ENCODE results near the gene FOXL2NB.

DNA sequence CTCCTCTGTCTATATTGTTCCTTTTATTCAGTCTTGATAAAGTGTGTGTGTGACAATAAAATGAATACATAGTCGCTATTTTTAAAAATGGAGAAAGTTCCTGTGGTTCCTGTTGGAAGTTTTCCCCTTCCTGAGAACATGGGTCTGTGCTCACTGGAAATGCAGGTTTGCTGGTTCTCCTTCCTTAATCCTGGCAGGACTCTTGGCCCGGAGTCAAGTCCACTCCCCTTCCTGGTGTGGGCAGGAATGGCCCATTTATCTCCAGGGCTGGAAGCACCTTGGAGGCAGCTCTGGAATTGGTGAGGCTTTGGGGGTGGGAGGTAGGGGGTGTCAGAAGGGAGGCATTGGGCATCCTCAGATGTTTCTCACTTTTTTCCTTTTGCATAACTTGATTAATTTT lies 30.2 kb upstream of the FOXL2NB start:
- TF ChIP-seq, protein P1, sequence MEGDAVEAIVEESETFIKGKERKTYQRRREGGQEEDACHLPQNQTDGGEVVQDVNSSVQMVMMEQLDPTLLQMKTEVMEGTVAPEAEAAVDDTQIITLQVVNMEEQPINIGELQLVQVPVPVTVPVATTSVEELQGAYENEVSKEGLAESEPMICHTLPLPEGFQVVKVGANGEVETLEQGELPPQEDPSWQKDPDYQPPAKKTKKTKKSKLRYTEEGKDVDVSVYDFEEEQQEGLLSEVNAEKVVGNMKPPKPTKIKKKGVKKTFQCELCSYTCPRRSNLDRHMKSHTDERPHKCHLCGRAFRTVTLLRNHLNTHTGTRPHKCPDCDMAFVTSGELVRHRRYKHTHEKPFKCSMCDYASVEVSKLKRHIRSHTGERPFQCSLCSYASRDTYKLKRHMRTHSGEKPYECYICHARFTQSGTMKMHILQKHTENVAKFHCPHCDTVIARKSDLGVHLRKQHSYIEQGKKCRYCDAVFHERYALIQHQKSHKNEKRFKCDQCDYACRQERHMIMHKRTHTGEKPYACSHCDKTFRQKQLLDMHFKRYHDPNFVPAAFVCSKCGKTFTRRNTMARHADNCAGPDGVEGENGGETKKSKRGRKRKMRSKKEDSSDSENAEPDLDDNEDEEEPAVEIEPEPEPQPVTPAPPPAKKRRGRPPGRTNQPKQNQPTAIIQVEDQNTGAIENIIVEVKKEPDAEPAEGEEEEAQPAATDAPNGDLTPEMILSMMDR (IDR thresholded peaks at IDR 0.05), result no peak
- TF ChIP-seq ZFX (IDR thresholded peaks at IDR 0.05; ENCODE audit: borderline replicate concordance), result no peak

Measured in 22Rv1 (cell line).